SIG-M5 (cell line): ENCODE measurements around the gene GATD1.

Experiments used
- DNase-seq: peaks from one replicate; lab custom pipeline; 2025; lab: John Stamatoyannopoulos, UW

Gene GATD1

DNA sequence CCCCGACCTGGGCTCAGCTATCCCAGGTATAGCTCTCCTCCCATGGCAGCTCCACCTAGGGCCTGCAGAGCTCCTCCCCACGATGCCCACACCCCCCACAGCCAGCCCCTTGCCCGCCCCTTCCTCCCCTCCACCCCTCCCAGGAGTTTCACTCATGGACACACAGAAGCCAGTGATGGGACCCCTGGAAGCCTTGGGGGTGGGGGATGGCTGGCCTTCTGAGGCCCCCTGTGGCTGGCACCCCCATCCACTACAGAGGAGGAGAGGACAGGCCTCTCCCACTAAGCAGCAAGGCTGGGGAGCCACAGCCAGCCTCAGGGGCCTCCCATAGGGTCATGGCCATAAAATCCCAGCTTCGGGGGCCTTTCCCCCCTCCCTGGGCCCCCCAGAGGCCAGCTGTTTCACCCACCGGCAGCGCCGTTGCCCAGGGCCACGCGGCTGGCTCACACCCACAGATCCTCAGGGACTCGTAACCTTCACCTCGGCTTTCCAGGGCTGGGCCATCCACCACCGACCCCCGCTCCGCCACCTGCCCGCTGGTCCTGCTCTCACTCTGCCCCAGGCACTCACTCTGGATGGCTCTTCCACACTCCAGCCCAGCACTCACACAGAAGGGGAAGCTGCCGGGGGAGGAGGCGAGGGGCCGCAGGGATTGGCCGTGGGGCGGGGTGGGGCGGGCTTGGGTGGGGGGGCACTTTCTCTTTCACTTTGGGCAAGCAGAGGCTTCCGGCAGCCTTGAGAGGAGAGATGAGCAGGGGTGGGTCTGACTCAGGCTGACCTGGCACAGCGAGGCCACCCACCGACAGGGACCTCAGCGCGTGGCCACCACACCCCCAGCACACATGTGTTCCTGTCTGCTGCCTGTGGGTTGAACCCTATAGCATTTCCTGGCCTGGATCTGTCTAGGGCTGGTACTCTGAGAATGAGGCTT is 18.6 kb upstream of the GATD1 start:
- no peak for DNase-seq

DNA sequence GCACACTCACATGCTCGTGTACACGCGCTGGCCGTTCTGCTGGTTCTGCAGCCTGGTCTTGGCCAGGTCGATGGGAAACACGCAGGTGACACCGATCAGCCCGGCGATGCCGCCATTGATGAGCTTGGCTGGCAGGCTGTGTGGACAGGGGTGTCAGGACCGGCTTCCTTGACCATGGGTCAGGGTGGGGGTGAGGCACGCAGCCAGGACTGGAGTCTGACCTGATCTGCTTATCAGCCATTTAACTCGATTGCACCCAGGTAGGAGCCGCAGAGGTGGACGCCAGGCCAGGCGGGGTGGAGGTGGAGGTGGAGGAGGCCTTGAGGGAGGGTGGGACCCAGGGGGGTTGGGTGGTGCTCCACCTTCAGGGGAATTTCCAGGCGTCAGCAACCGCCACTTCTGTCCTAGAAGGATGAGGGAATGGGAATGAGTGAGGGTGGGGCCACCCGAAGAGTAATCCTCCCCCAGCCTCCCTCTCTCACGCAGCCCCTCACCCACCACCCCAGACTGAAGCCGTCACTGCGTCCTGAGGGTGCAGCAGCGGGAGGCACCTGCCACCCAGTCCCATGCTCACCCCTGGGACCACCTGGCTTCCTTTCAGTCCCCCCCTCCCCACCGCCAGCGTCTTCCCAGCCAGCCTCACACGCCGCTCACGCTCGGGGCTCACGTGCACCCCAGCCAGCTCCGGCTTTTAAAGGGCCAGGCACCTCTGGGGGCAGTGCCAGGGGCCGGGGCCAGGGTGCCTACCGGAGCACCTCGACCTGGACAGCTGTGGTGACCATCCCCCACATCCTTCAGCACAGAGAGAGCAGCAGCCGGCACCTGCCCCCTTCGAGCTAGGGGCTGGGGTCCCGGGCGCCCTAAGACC is 17.7 kb upstream of the GATD1 start:
- DNase-seq: no peak

DNA sequence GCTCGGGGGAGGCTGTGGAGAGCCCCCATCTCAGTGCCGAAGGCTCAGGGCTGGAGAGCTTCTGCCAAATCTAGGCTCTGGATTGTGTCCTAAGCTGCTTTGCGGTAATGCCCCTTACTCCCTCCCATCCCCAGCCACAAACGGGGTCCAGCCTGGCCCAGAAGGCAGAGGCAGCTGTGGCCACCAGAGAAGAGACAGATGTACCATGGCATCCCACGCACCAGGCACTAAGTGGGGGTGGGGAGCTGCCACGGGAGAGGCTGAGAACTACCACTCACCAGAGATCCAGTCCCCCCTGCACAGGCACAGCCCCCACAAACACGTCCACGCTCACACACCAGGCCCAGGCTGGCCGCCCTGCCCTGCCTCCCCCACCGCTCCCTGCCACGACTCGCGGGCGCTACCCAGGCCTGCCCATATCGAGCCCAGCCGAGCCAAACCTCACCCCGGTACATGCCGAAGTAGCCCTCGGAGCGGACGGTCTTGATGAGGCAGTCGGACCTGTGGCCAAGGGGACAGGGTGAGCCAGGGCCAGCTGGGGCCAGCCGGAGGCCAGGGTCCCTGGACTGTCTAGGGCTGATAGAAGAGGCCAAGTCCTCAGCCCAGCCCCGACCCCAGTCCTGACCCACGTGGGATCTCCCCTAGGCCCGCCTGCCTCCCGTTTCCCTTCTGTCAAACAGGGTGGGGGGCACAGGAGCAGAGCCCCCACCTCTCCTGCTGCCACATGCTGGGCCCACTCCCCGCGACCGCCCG is 16.9 kb upstream of the GATD1 start:
- DNase-seq: no peak

DNA sequence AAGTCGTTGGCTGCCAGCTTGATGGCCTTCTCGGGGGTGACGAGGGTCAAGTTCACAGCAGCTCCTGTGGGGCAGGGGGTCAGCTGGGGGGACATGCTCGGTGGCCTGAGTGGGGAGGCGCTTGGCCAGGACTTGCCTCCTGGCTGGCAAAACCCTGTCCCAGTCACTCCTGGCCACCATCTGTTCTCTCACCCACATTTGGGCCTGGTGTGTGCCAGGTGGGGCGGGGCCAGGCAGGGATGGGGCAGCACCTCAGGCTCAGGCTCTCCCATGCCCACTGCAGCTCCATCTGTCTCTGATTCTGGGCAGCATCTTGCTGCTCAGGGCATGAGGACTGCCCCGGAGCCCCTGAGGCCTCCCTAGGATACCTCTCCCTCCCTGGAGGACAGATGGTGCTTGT is 16.3 kb upstream of the GATD1 start:
- DNase-seq: no peak

DNA sequence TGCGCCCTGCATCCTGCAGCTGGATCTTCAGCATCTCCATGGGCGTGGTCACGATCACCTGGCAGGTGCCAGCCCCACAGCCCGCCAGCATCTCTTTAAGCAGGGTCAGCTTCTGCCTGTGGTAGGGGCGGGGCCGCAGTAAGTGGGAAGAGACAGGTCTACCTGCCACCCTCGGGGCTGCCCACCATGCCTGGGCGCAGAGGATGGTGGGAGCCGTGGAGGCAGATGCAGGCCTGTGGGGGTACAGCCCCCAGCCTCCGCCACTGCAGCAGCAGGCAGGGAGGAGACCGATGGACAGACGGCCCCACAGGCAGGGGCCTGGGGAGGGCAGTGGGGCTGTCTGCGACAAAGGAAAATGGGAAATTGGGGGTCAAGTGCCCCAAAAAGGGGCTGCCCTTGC is 15.6 kb upstream of the GATD1 start:
- no peak for DNase-seq

DNA sequence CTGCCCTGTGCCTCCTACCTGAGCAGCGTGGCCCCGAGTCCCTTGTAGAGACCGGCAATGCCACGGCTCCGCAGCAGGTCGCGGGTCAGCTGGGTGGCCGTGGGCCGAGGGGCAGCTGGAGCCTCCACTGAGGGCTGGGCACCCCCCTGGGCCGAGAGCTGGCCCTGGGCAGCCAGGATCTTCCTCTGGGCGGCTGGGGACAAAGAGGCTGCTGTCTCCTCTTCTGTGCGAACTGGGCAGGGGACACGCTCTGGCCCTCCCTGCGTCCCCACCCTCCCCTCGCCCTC is 15.2 kb upstream of the GATD1 start:
- DNase-seq: no peak

DNA sequence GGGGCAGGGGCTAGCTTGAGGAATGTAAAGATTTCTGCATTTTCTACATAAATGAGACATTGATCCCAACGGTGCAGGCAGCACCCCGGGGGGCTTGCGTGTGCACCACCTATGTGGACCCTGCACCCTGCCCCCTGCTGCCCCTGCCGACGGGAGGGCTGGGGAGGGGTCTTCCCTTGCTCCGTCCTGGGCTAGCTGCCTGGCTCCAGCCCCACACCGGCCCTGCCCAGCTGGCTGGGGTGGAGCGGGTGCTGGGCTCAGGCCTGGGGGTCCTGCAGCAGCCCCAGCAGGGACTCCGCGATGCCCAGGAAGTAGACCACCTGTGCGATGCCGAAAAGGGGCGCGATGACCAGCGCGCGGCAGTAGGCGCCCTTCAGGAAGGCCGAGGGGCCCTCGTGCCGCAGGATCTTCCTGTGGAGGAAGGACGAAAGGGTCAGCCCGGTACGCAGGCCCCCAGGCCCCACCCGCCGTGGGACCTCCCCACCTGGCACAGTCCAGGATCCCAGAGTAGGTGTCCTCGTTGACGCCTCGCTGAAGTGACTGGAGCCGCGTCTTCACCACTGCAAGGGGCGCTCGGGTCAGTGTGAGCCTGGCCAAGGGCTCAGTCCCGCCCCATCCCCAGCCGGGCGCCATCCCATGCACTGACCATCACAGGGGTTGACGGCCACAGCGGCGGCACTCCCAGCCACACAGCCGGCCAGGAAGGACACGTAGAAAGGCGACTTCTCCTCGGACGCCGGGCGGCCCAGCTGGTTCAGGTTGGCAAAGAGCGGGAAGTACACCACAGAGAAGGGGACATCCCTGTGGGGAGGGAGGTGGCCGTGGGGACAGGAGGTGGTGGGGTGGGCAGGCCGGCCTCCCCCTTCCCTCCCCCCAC is 14.6 kb upstream of the GATD1 start:
- no peak for DNase-seq

DNA sequence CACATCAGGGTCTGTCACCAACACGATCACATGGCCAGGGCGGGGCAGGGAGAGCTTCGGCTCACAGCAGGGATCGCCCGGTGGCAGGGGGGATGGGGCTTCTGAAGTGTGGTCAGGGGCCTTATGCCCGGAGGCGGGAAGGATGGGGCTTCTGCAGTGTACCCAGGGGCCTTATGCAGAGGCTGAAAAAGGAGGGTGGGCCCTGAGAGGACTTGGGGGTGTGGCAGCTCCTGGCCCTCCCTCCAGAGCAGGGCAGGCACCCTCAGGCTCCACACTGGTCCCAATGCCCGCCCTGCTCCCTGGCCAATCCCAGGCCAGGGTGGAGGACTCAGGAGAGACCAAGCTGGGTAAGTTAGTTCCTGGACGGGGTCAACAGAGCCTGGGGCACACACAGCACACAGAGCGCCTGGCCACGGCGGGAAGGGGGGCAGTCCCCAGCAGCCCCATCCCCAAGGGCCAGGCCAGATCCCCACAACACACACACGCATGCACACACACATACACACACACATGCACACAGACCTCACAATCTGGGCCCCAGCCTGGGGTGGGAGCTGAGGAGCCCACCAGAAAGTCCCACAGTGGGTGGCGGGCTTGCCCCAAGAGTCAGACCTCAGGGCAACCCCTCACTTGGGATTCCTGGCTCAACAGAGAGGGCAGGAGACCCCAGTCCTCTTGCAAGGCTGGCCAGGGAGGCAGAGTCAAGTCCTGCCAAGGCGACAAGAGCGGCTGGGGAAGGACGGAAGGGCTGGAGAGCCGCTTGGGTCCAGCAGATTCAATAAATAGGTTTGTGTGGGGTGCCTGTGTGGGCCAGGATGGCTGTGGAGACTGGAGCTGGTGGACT is 13.7 kb upstream of the GATD1 start:
- DNase-seq: no peak

DNA sequence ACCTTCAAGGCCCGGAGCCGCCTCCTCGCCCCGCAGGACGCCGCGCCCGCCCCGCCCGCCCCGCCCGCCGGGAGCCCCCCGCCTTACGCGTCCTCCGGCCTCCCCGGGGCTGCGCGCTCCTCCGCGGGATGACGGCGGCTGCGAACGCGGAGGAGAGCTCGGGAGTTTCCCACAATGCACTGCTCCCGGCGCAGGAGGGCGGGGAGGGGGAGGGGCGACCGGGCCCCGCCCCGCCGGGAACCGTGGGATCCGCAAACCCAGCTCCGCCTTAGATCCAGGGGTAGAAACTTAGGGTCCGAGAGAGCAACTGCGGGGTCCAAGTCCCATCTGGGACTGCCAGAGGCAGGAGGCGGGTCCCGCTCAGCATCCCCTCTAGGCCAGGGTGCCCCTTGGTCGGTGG is 12.7 kb upstream of the GATD1 start, which contains the start of gene CEND1:
Gene CEND1 (minus strand): TSS at position 148 of the 400 bp plus-strand sequence. CDS start 1,514 bp downstream, outside the sequence.
- no peak for DNase-seq

DNA sequence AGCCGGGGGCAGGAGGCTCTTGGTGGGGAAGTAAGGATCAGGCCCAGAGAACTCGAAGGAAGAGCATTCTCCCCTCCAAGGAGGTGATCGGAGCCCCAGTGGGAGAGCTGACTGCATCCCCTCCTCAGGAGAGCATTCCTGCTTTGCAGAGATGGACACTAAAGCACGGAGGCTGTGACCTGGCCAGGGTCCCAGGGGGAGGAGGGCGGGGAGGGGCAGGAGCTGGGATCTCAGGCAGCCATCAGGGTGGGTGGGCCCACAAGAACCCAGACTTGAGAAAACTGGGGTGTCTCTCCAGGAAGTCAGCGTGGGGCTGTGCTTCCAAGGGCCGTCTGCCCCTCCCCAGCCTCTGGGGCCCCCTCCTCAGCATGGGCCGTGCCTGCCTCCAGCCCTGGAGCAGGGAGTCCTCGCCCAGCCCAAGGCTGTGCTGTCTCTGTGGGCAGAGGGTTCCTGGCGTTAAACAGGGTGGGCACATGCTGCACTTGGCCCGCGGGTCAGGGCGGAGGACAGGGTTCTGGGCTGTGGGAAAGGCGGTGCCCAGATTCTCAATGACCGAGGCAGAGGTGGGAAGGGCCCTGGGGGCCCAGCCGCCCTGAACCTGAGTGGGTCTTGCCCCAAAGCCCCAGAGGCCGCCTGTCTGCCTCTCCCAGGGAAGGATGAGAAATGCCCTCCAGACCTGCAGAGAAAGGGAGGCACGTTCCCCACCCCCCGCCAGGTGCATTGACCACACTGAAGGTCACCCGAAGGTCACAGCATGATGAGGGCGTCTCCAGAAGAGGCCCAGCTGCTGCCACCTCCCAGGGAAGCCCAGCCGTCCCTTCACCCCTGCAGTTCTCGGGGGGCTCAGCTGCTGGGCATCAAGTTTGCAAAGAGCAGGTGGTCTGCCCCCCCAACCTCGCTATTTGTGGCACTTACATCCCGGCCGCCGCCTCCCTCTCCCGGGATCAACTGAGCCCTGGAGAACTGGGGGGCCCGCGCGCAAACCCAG is 12.0 kb upstream of the GATD1 start:
- no peak for DNase-seq

DNA sequence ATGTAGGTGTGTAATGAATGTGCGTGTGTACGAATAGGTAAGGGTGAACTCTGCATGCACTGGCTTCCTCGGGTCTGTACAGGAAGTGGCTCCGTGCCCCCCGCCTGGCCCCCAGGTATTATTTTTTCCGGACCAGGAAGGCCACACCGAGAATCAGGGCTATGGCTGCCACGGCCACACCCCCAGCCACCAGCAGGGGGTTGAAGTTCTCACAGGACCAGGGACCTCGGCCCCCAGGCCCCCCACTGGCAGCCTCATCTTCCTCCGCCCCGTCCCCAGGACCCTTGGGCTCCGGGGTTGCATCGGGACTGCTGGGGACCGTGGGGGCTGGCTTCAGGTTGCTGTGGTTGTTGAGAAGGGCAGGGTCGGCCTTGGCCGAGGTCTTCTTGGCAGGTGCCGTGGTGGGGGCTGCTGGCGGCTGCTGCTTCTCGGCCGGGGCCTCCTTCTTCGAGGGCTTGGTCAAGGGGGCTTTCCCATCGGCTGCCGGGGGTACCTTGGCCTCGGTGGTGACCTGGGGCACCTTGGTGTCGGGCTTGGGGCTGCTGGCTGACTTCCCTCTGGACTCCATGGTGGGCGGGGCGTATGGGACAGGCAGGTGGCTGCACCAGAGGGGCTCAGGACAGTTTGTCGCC is 10.8 kb upstream of the GATD1 start:
- no peak for DNase-seq

DNA sequence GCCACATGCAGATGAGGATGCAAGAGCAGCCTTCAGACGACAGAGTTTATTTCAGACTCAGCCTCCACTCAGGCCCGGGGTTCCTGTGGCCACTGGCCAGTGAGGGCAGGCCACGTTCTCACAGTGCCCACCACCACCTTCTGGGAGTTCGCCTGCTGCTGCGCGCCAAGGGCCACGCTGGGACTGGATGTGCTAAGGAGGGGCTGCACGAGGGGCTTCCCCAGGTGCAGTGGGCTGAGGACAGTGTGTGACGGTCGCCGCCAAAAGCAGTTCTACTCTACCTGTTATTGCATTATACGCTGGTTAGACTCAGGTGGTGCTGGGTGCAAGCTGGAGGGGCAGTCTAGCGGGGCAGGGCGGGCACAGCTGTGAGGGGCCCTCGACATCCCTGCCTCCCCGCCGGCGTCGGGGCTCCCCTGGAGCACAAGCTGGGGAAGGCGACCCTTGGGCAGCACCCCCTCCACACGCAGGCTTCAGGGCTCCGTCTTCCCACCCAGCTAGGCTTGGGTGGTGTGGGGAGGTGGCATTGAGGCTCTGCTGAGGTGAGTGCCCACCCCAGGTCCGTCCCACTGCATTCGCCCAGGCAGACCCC is 9.9 kb upstream of the GATD1 start:
- DNase-seq: no peak

DNA sequence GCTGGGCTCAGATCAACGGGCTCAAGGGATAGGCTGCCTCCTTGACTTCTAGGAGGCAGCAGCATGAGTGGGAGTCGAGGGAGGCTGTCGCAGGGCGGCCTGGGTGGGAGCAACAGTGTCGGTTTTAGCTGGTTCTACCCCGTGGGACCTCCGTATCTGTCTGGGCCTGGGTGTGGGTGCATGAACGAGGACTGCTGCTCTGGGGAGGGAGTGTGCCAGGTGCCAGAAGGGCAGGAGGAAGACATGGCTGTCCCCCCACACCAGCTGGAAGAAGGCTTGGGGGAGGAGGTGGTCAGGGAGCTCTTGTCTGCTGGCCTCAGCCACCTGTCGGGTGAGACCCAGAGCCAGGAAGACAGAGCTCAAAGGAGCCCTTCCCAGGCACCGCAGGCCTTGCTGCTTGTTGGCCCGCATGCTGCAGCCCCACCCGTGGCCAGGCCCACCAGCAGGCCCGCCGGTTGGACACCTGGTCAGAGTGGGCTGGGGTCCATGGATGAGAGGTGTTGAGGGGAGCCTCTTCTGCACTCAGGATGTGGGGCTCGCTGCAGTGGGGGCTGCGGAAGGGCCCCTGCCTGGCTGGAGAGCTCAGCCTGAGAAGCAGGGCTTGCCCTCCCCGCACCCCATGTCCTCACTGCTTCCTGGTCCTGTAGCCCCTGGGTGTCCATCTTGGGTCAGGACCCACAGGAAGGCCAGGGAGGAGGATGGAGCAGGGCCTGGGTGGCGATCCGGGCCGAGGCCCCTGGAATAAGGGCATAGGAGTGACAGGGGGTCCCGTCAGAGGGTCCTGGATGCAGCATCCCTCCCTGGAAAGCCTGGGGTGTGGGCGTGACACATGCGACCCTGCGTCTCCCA is 9.2 kb upstream of the GATD1 start:
- no peak for DNase-seq

DNA sequence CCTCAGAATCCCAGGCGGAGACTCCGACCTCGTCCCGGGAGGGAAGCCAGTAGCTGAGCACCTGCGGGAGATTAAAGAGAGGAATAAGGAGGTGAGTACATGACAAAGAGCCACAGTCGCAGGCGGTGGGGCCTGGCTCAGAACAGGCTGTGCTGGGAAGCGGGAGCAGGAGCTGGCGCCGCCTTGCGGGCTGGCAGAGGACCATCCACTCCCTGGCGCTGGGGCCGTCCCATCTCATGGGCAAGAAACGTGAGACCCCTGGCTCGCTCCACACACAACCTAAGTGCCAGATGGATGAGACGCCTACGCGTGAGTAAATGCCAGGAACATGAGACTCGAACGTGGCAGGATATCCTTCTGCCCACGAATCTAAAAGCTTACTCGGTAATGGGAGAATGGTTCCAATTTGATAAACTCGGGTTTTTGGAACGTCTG is 6.3 kb upstream of the GATD1 start:
- DNase-seq: no peak

DNA sequence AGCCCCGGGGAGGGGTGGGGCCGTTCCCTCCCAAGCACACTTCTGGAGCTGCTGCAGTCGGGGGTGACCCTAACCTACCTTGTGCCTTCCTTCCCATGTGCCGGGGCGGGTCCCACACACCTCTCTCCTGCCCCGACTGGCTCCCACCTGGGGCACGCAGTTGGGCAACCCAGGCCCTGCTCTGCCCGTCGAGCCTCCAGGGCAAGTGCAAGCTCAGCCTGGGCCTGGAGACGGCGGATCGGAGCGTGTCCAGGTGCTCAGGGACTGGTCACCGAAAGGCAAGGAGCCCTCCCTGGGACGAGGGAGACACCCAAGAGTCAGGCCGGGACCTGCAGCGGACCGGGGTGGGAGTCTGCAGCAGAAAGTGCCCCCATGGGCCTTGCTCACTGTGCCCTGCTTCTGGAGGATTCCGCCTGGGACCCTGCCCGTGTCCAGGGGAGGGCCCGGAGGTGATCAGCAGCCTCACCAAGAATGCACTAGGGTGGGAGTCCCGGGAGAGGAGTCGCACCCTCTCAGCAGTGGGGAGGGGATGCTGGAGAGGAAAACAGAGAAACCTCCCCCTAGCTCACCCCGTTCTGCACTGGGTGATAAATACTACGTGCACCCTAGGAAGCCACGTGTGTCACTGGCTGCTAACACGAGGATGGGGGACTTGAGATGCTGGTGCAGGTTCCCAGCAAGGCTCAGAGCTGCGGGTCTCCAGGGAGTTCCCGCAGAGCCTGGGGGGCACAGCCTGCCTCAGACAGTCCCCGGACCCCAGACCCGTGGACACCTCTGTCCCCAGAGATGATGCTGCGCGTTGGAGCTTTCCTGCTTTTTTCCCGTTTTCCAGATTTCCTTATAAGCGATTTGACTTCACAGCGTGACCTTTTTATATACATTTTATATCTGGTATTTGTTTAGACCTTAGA is 5.2 kb upstream of the GATD1 start:
- no peak for DNase-seq

DNA sequence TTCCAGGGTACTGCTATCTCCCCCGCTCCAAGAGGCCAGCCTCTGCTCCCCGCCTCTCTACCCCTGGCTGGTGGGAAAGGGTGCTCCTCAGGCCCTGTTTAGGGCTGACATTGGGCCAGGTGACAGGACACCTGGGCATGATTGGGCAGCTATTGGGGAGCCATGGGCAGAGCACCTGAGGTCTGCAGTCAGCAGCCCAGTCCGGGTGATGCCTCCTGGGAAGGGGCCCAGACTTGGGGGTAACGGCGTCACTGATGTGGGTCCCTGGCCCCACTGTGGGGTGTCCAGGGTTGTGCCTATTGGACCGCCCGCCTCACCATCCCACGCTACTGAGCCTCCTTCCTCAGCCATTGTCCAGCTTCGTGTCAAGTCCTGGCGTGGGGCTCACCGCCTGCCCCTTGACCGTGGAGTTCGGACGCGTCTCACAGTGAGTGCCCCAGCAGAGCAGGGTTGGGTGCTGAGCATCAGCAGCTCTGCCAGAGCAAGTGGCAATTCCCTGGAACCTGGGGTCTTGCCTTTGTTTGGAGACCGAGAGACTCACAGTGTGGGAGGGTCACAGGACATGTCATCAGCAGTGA is 2.8 kb upstream of the GATD1 start:
- no peak for DNase-seq
